ENCODE data around the gene ARID1A.

DNA sequence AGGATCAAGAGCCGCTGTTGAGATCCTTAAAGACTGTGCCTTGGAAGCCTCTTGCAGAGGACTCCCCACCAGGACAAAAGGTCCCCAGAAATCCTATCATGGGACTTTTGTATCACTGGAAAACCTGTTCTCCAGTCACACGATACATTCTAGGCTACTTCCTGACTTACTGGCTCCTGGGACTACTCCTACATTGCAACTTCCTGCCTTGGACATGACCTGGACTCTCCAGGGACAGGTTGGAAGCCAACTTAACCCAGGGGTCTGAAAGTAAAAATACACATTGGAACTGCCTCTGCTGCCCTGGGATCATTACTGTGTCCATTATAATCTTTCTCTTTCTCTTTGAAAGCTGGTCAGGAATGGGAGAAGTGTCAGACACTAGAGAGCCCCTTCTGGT is 101.8 kb downstream of the ARID1A start:
- TF ChIP-seq, protein P1, sequence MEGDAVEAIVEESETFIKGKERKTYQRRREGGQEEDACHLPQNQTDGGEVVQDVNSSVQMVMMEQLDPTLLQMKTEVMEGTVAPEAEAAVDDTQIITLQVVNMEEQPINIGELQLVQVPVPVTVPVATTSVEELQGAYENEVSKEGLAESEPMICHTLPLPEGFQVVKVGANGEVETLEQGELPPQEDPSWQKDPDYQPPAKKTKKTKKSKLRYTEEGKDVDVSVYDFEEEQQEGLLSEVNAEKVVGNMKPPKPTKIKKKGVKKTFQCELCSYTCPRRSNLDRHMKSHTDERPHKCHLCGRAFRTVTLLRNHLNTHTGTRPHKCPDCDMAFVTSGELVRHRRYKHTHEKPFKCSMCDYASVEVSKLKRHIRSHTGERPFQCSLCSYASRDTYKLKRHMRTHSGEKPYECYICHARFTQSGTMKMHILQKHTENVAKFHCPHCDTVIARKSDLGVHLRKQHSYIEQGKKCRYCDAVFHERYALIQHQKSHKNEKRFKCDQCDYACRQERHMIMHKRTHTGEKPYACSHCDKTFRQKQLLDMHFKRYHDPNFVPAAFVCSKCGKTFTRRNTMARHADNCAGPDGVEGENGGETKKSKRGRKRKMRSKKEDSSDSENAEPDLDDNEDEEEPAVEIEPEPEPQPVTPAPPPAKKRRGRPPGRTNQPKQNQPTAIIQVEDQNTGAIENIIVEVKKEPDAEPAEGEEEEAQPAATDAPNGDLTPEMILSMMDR (conservative IDR thresholded peaks at IDR 0.05), result no peak
- TF ChIP-seq EZH2 (IDR thresholded peaks at IDR 0.05; ENCODE audit: low read depth), result no peak

Measured in PC-9 (cell line).